IMR-90 (cell line): ENCODE results near the gene F13A1.

ENCODE experiments used
- CEBPB ChIP-seq: IDR thresholded peaks from 2 replicates; pipeline ENCODE4 v1.6.1; 2012; ENCODE audit warnings: low read depth, low read length, improper control_type of control experiment
- CHD1 ChIP-seq: IDR thresholded peaks from 2 replicates; pipeline ENCODE4 v1.6.1; 2012; ENCODE audit warnings: low read depth, low read length, improper control_type of control experiment
- FOS ChIP-seq: fragments of 150-350 bp; IDR thresholded peaks from 2 replicates; pipeline ENCODE4 v1.6.1; 2016; ENCODE audit warnings: low read depth, low read length
- MAFK ChIP-seq: IDR thresholded peaks from 2 replicates; pipeline ENCODE4 v1.6.1; 2012; ENCODE audit warnings: low read depth, low read length, improper control_type of control experiment
- MAZ ChIP-seq: IDR thresholded peaks from 2 replicates; pipeline ENCODE4 v1.6.1; 2012; ENCODE audit warnings: low read depth, mild to moderate bottlenecking, low read length, improper control_type of control experiment, moderate library complexity, borderline replicate concordance
- NFE2L2 ChIP-seq: fragments of 150-350 bp; IDR thresholded peaks from 2 replicates; pipeline ENCODE4 v1.6.1; 2016; ENCODE audit warnings: low read depth, mild to moderate bottlenecking, low read length
- POLR2A ChIP-seq: IDR thresholded peaks from 2 replicates; pipeline ENCODE4 v1.6.1; 2012; ENCODE audit warnings: mild to moderate bottlenecking, low read depth, low read length
- RAD21 ChIP-seq: IDR thresholded peaks from 2 replicates; pipeline ENCODE4 v1.6.1; 2012; ENCODE audit warnings: low read length, improper control_type of control experiment
- RCOR1 ChIP-seq: IDR thresholded peaks from 2 replicates; pipeline ENCODE4 v1.6.1; 2012; ENCODE audit warnings: mild to moderate bottlenecking, low read length, improper control_type of control experiment; ENCODE audit not compliant: insufficient replicate concordance
- RFX5 ChIP-seq: IDR thresholded peaks from 2 replicates; pipeline ENCODE4 v1.8.0; 2012; ENCODE audit warnings: low read depth, mild to moderate bottlenecking, low read length, moderate library complexity
- SMC3 ChIP-seq: fragments of 150-350 bp; IDR thresholded peaks from 2 replicates; pipeline ENCODE4 v1.6.1; 2016; ENCODE audit warnings: low read depth, mild to moderate bottlenecking, antibody characterized with exemption, low read length, moderate library complexity
- TF ChIP-seq, protein P1 (sequence below): conservative IDR thresholded peaks from 2 replicates; pipeline ENCODE4 v1.5.1; 2012; ENCODE audit warnings: mild to moderate bottlenecking, low read depth, low read length, improper control_type of control experiment
- TF ChIP-seq, protein P2 (sequence below): fragments of 150-350 bp; IDR thresholded peaks from 2 replicates; pipeline ENCODE4 v1.6.1; 2017; ENCODE audit warnings: mild to moderate bottlenecking, antibody characterized with exemption, low read length, low read depth

DNA sequence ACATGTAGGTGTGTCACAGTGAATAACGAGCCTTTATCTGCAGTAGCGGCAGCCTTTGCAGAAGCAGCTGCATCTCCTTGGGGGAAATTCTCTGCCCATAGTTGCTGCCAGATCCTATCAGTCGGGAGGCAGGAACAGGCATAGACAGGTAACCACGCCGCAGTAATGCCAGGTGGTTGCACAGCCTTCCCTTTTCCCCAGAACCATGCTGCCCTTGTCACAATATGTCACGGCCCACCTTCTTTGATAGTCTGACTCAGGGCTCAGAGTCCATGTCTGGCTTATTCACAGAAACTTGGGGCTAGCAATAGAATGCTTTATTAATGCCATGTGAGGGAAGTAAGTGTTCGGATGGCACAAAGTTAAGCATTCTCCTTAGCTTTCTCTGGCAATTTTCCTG is 76.6 kb downstream of the F13A1 start:
- TF ChIP-seq RFX5 (no peak), CEBPB (no peak), NFE2L2 (no peak), SMC3 (no peak), MAFK (no peak), MAZ (no peak), POLR2A (no peak), RAD21 (no peak), RCOR1 (no peak), CHD1 (no peak), FOS (no peak)
- TF ChIP-seq, protein P1, sequence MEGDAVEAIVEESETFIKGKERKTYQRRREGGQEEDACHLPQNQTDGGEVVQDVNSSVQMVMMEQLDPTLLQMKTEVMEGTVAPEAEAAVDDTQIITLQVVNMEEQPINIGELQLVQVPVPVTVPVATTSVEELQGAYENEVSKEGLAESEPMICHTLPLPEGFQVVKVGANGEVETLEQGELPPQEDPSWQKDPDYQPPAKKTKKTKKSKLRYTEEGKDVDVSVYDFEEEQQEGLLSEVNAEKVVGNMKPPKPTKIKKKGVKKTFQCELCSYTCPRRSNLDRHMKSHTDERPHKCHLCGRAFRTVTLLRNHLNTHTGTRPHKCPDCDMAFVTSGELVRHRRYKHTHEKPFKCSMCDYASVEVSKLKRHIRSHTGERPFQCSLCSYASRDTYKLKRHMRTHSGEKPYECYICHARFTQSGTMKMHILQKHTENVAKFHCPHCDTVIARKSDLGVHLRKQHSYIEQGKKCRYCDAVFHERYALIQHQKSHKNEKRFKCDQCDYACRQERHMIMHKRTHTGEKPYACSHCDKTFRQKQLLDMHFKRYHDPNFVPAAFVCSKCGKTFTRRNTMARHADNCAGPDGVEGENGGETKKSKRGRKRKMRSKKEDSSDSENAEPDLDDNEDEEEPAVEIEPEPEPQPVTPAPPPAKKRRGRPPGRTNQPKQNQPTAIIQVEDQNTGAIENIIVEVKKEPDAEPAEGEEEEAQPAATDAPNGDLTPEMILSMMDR = no peak
- TF ChIP-seq, protein P2, sequence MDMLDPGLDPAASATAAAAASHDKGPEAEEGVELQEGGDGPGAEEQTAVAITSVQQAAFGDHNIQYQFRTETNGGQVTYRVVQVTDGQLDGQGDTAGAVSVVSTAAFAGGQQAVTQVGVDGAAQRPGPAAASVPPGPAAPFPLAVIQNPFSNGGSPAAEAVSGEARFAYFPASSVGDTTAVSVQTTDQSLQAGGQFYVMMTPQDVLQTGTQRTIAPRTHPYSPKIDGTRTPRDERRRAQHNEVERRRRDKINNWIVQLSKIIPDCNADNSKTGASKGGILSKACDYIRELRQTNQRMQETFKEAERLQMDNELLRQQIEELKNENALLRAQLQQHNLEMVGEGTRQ = no peak
